Stimulated activated CD4-positive, alpha-beta T cell treated with anti-CD3 and anti-CD28 coated beads, Interleukin-1b, Interleukin-23, amount 100 ng/mL, for 4 hours (primary cell): ENCODE data around the gene ABR.

Experiments
- DNase-seq, 2 donors: peaks; one replicate each; pipeline ENCODE4 v3.0.0-alpha.2; 2020; ENCODE audit warnings: low read depth in 2 of 2

The ABR gene

GRCh38 chr17:1030684-1031532 is 148.9 kb downstream of the ABR start:
- DNase-seq, result no peak

GRCh38 chr17:1029922-1030644 is 149.7 kb downstream of the ABR start:
- DNase-seq, result no peak

- DNase-seq, result no peak
Observed at GRCh38 chr17:1029196-1029921, 150.4 kb downstream of the ABR start.

- no peak for DNase-seq
Observed at GRCh38 chr17:1027044-1027443, 152.7 kb downstream of the ABR start.

GRCh38 chr17:1026599-1026975 is 153.2 kb downstream of the ABR start:
- no peak for DNase-seq

GRCh38 chr17:1025733-1026598 is 153.8 kb downstream of the ABR start:
- DNase-seq, result no peak

- no peak for DNase-seq
Observed at GRCh38 chr17:1024076-1024475, 155.7 kb downstream of the ABR start.

GRCh38 chr17:1022278-1023024 is 157.3 kb downstream of the ABR start:
- DNase-seq, result no peak

- DNase-seq, result no peak
Observed at GRCh38 chr17:1021147-1021546, 158.6 kb downstream of the ABR start.

GRCh38 chr17:1019451-1019850 is 160.3 kb downstream of the ABR start:
- DNase-seq, result no peak

GRCh38 chr17:1018547-1018946 is 161.2 kb downstream of the ABR start:
- DNase-seq, result no peak

- no peak for DNase-seq
Observed at GRCh38 chr17:1013729-1014090, 166.1 kb downstream of the ABR start.

GRCh38 chr17:1012823-1013728 is 166.7 kb downstream of the ABR start:
- no peak for DNase-seq

GRCh38 chr17:1011760-1012735 is 167.7 kb downstream of the ABR start:
- no peak for DNase-seq

- no peak for DNase-seq
Observed at GRCh38 chr17:1011138-1011537, 168.6 kb downstream of the ABR start.

- no peak for DNase-seq
Observed at GRCh38 chr17:1010586-1010985, 169.2 kb downstream of the ABR start.

- no peak for DNase-seq
Observed at GRCh38 chr17:1010086-1010450, 169.7 kb downstream of the ABR start.

GRCh38 chr17:1009229-1010085 is 170.3 kb downstream of the ABR start:
- no peak for DNase-seq
